ENCODE measurements around the gene MORN5.

DNA sequence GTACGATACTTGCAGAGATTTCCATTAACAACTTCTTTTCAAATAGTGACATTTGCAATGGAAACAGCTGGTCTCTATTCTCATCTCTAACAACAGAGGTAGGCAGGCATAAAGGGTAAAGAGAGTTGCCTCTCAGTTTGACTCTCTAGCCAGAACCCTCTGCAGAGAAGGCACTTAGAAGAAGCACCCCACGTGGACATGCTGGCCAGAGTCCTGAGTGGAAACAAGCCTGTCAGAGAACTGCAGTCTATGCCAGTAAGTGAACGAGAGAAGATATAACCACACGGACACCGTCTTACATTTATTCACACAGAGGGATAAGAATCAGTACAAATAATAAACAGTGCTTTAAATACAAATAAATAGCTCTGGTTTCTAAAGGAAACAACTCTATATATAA is 80.0 kb downstream of the MORN5 start:
- TF ChIP-seq CTCF (IDR thresholded peaks at IDR 0.05) (no peak), POLR2A (IDR thresholded peaks at IDR 0.05) (no peak)
